ENCODE results near the gene RNF183.
"Not testable (repeated sequence)": the region's sequence is repeated elsewhere in the genome, so short reads cannot be mapped to it uniquely, and the experiment has no call there.

Gene RNF183

DNA sequence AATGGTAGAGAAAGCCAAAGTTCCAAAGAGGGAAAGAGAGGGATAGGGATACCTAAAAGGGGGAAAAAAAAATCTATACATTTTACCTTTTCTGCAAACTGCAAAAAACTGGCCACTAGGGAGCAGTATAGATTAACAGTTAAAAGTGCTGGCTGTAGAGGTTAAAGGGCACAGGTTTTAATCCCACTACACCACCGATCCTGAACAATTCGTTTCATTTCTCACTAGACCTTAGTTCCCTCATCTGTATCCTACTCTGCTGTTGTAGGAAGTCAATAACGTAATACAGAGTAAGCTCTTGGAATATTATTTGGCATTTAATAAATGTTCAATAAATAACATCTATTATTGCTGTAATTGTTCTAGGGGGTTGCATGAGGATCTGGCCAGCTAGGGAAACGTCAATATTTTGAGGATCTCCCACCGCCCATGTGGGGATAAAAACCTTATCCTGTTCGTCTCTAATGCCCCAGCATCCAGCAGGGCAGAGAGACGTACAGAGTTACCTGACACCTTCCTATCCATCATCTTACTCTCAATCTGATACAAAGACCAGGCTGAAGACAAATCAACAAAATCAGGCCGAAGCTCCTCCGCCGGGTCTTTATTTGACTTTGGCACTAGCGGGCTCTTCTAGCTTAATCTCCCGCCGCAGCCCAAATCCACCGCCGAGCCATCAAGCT, 28.6 kb downstream of the RNF183 start:
- peak; percentile 64 for DNase-seq (ENCODE audit: low spot score)

DNA sequence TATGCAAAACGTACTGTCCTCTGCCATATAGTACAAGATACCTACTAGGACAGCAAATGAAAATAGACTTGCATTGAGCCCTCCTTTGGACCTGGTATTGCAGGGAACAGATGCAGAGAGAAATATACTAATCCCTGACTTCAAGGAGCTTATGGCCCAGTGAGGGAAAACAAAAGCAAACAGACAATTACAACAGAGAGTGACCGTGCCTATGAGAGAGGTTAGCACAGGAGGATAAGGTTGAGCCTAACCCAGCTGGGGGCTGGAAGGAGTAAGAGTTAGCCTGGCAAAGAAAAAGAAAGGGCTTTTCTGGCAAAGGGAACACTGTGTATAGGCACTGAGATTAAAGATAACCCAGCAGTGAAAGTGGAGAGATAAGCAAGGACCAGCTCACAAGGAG, 33.3 kb downstream of the RNF183 start:
- no peak for DNase-seq (ENCODE audit: low spot score)

DNA sequence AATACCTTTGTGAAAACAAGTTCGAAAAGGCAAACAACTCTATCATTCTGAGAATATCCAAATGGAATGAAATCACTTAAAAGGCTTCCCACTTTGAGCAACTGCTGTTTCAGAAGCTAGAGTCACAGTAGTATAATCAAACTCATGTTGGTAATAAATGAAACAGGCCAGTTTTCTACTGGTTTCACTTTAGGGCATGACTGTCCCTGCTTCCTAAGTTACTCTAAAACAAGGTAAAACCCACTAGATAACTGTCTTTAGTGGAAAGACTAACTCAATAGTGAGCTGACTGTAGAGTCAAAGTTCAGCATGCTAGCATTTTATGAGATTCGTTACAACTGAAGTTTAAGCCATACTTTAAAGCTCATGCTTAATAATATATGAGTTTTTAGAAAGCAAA, 33.8 kb downstream of the RNF183 start:
- no peak for DNase-seq (ENCODE audit: low spot score)

DNA sequence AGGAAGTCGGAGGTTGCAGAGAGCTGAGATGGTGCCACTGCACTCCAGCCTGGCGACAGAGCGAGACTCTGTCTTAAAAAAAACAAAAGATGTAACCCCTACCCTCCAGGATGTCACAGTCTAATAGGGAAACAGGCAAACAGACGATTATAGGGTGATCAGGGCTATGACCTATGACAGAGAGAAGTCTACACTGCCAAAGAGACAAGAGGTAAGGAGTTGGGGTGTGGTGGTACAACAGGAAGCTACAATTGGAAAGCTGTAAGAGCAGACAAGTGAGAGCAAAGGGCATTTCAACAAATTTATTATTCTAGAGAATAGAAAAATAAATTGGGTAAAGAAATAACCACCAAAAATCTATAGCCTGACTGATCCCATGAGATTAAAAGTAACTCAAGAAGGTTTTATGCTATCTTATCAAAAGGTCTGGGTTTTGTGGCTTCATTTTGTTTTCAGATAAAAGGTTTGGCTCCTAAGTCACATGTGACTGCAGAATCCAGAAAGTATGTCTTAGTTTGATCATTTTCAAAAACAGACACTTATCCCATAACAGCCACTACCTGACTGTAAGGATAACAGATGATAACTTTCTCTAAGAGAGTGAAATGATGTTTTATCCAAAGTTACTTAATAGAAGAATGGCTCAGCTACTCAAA, 35.1 kb downstream of the RNF183 start:
- no peak for DNase-seq (ENCODE audit: low spot score)

- no peak for DNase-seq (ENCODE audit: low spot score)
Observed at GRCh38 chr9:113266174-113266573, 37.0 kb downstream of the RNF183 start.

- no peak for DNase-seq (ENCODE audit: low spot score)
Observed at GRCh38 chr9:113261917-113262671, 41.1 kb downstream of the RNF183 start.

DNA sequence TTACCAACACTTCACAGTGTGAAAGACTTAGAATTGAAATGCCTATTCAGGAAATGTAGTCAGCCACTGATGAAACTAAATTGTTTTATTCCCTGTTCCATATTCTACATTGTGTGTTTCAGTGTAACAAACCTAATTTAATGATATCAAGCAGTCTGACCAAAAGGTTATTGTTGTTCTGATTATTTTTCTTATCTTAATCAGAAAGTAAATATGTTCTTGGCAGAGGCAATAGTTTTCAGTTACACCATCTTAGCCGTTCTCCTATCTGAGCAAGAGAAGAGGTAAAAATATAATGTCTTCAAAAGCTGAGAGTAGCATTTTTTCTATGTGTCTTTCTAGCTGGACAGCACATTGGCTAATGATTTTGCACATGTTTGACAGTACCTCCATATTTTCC, 44.9 kb downstream of the RNF183 start:
- no peak for DNase-seq (ENCODE audit: low spot score)

DNA sequence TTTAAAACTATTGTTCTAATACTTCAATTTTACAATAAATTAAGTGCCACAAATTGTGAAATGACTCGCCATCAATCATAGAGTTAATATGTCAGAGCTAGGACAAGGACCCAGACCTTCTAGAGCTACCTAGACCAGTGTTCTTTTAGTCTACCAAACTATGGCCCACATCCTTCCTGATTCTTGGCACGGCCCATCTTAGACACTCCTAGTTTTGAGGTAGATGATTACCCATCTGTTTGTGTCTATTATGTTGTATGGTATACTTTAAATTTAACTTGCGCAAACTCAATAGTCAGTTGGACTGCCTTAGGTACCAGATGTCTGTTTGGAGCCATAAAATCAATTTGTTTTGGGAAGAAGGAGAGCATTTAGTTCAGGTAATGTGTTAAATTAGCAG, 45.3 kb downstream of the RNF183 start:
- no peak for DNase-seq (ENCODE audit: low spot score)

- DNase-seq (ENCODE audit: low spot score) = no peak
Observed at GRCh38 chr9:113255438-113255837, 47.7 kb downstream of the RNF183 start.

- no peak for DNase-seq (ENCODE audit: low spot score)
Observed at GRCh38 chr9:113254991-113255390, 48.2 kb downstream of the RNF183 start.

- no peak for DNase-seq (ENCODE audit: low spot score)
Observed at GRCh38 chr9:113250807-113251206, 52.4 kb downstream of the RNF183 start.

DNA sequence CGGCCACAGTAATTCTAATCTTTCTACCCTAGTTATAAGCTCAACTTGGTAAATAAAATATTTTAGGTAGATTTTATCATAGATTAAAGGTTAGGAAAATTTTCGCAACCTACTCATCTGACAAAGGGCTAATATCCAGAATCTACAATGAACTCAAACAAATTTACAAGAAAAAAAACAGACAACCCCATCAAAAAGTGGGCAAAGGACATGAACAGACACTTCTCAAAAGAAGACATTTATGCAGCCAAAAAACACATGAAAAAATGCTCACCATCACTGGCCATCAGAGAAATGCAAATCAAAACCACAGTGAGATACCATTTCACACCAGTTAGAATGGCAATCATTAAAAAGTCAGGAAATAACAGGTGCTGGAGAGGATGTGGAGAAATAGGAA, 53.5 kb downstream of the RNF183 start:
- not testable (repeated sequence) for DNase-seq (ENCODE audit: low spot score)

- no peak for DNase-seq (ENCODE audit: low spot score)
Observed at GRCh38 chr9:113247640-113248039, 55.5 kb downstream of the RNF183 start.

Data from GM03348 (cell line).